GM23248 (cell line): ENCODE results near the gene PPP1R12B. TPM values are rescaled to one million over a fixed set of nuclear protein-coding genes. Genes with fewer than 3 reads are reported as not detected.

Source experiments
- DNase-seq: peaks from one replicate; pipeline ENCODE4 v3.0.0-alpha.2; 2015
- H2AFZ ChIP-seq: fragments of 200-600 bp; sonication (generic); 2 replicates; pipeline ENCODE4 v1.6.1; 2016; ENCODE audit warnings: antibody characterized with exemption
- H3F3A ChIP-seq: fragments of 200-600 bp; sonication (generic); 2 replicates; pipeline ENCODE4 v1.6.1; 2016; ENCODE audit warnings: mild to moderate bottlenecking, antibody characterized with exemption, mixed run types; ENCODE audit not compliant: insufficient read depth
- H3K27ac ChIP-seq: fragments of 200-600 bp; sonication (generic); 2 replicates; pipeline ENCODE4 v1.5.1; 2016; ENCODE audit warnings: mild to moderate bottlenecking
- H3K27me3 ChIP-seq: fragments of 200-600 bp; sonication (generic); replicated peaks from 2 replicates; pipeline ENCODE4 v1.6.1; 2016; ENCODE audit warnings: mild to moderate bottlenecking; ENCODE audit not compliant: insufficient read depth
- H3K36me3 ChIP-seq: fragments of 200-600 bp; sonication (generic); 2 replicates; pipeline ENCODE4 v1.6.1; 2016; ENCODE audit warnings: low read depth, mild to moderate bottlenecking
- H3K4me1 ChIP-seq: fragments of 200-600 bp; sonication (generic); 2 replicates; pipeline ENCODE4 v1.6.1; 2016; ENCODE audit warnings: mild to moderate bottlenecking; ENCODE audit not compliant: insufficient read depth
- H3K4me2 ChIP-seq: fragments of 200-600 bp; sonication (generic); one replicate; pipeline ENCODE4 v1.6.1; 2016; ENCODE audit warnings: mild to moderate bottlenecking; ENCODE audit not compliant: unreplicated experiment
- H3K4me3 ChIP-seq: fragments of 200-600 bp; sonication (generic); 2 replicates; pipeline ENCODE4 v1.5.1; 2016; ENCODE audit warnings: mild to moderate bottlenecking
- H3K79me2 ChIP-seq: fragments of 200-600 bp; sonication (generic); 2 replicates; pipeline ENCODE4 v1.6.1; 2016; ENCODE audit warnings: mild to moderate bottlenecking; ENCODE audit not compliant: insufficient read depth
- H3K9ac ChIP-seq: fragments of 200-600 bp; sonication (generic); 2 replicates; pipeline ENCODE4 v1.6.1; 2016; ENCODE audit warnings: mild to moderate bottlenecking
- H3K9me2 ChIP-seq: fragments of 200-600 bp; sonication (generic); 2 replicates; pipeline ENCODE4 v1.6.1; 2016; ENCODE audit warnings: mixed run types, mild to moderate bottlenecking, moderate library complexity; ENCODE audit not compliant: insufficient read depth
- H3K9me3 ChIP-seq: fragments of 200-600 bp; sonication (generic); one replicate; pipeline ENCODE4 v1.6.1; 2017; ENCODE audit warnings: low read depth
- H4K20me1 ChIP-seq: fragments of 200-600 bp; sonication (generic); 2 replicates; pipeline ENCODE4 v1.6.0; 2016; ENCODE audit not compliant: insufficient read depth
- EZH2 ChIP-seq: fragments of 200-600 bp; sonication (generic); IDR thresholded peaks from 2 replicates; pipeline ENCODE4 v1.6.1; 2018; ENCODE audit warnings: antibody characterized with exemption, mild to moderate bottlenecking; ENCODE audit not compliant: insufficient read depth, poor library complexity, severe bottlenecking
- EZH2phosphoT487 ChIP-seq: fragments of 200-600 bp; sonication (generic); IDR thresholded peaks from 2 replicates; pipeline ENCODE4 v1.6.1; 2018; ENCODE audit warnings: antibody characterized with exemption, moderate library complexity, mild to moderate bottlenecking, low read depth; ENCODE audit not compliant: insufficient read depth
- WGBS, 2 experiments: methylation state at CpG; one replicate each; pipeline ENCODE4 v1.1.6; 2015 to 2017; ENCODE audit warnings: low lambda C conversion rate in 2 of 2, low coverage in 1 of 2; ENCODE audit errors: missing lambda C conversion rate in 2 of 2; 5-methylcytosine and 5-hydroxymethylcytosine counted together
- in situ Hi-C: fragments of 300-500 bp; cut with MboI; formaldehyde crosslinking; loops from 2 replicates; pipeline ENCODE4 v1.15.0; 2020
- polyA plus RNA-seq: library from polyadenylated mRNA; unstranded; fragments of >200 nt; fragmentation: Nextera tagmentation; extraction: Ambion mirVana; gene quantifications from 2 replicates; pipeline ENCODE4 v1.2.1, GENCODE V29; 2016
- total RNA-seq: library from RNA; depleted of rRNA; stranded (reverse); fragments of >200 nt; shearing (Covaris generic); gene quantifications from 2 replicates; pipeline ENCODE4 v1.2.3, GENCODE V29; 2014

PPP1R12B gene
- total and polyA plus RNA-seq, 2 experiments from 2014 or later, result 3.6 to 14.6 TPM

DNA sequence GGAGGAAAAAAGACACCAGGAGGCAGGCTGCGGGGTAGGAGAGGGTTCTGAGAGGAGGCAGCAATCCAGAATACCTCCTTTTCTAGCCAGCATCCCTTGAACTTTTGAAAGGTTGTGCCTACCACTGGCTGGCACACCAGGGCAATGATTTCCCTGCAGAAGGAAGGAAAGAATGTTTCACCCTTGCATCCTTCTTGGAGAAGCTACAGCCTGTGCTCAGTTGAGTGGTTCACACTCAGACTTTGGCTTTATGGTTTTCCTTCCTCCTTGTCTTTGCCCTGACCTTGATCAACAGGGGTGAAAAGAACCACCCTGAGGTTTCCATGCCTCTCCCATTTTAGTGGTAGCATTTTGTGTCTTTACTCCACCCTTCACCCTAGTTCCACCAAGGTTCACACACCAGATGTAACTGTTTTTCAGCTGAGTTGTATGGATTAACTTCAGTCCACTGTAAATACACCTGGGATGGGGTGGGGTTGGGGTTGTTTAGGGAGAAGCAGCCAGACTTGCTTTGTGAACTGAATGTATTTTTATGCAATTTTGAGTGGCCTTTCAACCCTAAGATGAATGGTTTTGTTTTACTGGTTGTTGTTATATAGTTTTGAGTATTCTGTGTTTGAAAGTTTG lies 239.5 kb downstream of the PPP1R12B start:
- Histone ChIP-seq H3K9me3 (no peaks in the 10 kb centered on the region), H3K79me2 (no peaks in the 10 kb centered on the region), H3K9ac (no peak overlapping the region), H3K27ac (peak overlapping the region; percentile 78), H3K4me1 (peaks cover 46% of the 10 kb centered on the region), H3K4me3 (no peak overlapping the region), H3K36me3 (no peaks in the 10 kb centered on the region), H3F3A (peaks cover 24% of the 10 kb centered on the region), H4K20me1 (no peaks in the 10 kb centered on the region), H3K4me2 (peak overlapping the region; percentile 52), H3K27me3 (no peaks in the 10 kb centered on the region), H3K9me2 (no peaks in the 10 kb centered on the region), H2AFZ (no peak overlapping the region)
- DNase-seq, result no peak
- in situ Hi-C loops, result no loop called here
- TF ChIP-seq EZH2, result no peak
- TF ChIP-seq EZH2phosphoT487, result no peak
- WGBS, 2 experiments, result 0% methylated on average over 1 of the region's 1 CpG

DNA sequence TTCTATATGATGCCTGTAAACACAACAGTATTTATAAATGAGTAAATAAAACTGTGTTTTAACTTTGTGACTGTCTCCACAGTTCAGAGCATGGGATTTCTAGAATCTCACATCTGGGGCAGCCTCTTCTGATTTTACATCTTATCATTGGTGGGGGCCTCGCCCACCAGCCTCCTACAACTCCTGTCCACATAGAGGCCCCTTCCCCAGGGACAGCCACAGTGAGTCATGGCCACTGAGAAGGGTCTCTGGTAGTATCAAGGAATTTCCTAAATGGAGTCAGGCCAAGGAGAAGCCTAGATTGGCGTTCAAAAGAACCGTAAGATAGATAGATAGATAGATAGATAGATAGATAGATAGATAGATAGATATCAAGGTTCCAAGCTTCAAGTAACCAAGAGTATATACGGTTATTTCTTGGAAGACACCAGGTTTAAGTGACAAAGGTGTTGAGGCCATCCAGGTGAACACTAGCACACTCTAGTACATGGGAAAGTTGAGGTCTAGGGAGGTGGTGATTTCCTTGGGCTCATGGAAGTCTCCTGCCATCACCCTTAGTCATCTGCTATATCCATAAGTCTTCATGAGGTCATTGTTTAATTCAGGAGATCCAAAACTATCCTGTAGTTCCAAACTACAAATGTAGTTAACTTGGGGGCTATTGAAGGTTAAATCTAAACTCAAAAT lies 240.1 kb downstream of the PPP1R12B start:
- 87% methylated on average over 4 of the region's 4 CpGs for WGBS, 2 experiments
- H2AFZ ChIP-seq, result no peak overlapping the region
- H3K9me2 ChIP-seq, result no peaks in the 10 kb centered on the region
- H4K20me1 ChIP-seq, result no peaks in the 10 kb centered on the region
- TF ChIP-seq EZH2phosphoT487, result no peak
- TF ChIP-seq EZH2, result no peak
- no peaks in the 10 kb centered on the region for H3K9me3 ChIP-seq
- H3F3A ChIP-seq, result peaks cover 24% of the 10 kb centered on the region
- H3K36me3 ChIP-seq, result no peaks in the 10 kb centered on the region
- H3K4me3 ChIP-seq, result no peak overlapping the region
- DNase-seq, result no peak
- H3K27me3 ChIP-seq, result no peaks in the 10 kb centered on the region
- peak overlapping the region; percentile 52 for H3K4me2 ChIP-seq
- peak overlapping the region; percentile 11; the same call in 1 of the 2 replicates for H3K9ac ChIP-seq
- H3K4me1 ChIP-seq, result peaks cover 46% of the 10 kb centered on the region
- in situ Hi-C loops, result no loop called here
- peak overlapping the region; percentile 78 for H3K27ac ChIP-seq
- H3K79me2 ChIP-seq, result no peaks in the 10 kb centered on the region

DNA sequence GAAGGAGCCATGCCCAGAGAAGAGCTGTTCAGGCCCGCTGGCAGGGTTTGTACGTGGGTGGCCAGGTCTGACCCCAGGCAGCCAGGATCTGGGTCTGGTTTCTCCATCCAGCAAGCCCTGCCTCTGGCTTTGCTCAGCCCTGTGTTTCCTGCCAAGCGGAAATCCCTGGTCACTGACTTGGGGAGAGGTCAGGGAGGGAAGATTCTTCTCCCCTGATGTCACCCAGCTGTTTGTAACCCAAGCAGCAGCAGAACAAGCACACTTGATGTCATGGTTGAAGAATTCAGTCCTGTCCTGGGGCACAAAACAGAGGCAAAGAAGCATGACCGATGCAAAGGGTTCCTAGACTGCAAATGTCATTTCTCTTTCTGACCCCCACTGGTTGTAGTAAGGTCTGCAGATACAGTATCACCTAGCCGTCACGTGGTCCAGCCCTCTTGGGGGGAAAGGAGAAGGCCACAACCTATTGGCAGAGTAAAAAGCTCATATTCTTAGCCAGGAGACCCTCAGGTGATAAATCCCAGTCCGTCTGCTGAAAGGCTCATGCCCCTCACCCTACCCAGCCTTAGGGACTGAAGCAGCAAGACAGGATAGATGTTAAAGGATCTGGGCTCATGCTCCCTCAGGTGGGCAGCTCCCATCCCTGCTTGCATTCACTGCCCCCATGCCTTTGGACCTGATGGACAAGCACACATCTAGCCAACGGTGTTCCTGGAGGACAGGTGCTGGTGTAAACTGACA lies 240.9 kb downstream of the PPP1R12B start:
- Histone ChIP-seq H3F3A (peaks cover 24% of the 10 kb centered on the region), H3K27ac (peak overlapping the region; percentile 78), H3K9me2 (no peaks in the 10 kb centered on the region), H3K79me2 (no peaks in the 10 kb centered on the region), H3K36me3 (no peaks in the 10 kb centered on the region), H3K4me2 (peak overlapping the region; percentile 60), H3K4me3 (peak overlapping the region; percentile 27; the same call in 1 of the 2 replicates), H3K9ac (peak overlapping the region; percentile 37), H3K4me1 (peaks cover 46% of the 10 kb centered on the region), H3K9me3 (no peaks in the 10 kb centered on the region), H3K27me3 (no peaks in the 10 kb centered on the region), H4K20me1 (no peaks in the 10 kb centered on the region), H2AFZ (no peak overlapping the region)
- TF ChIP-seq EZH2, result no peak
- no peak for TF ChIP-seq EZH2phosphoT487
- WGBS, 2 experiments, result 25% methylated on average over 8 of the region's 8 CpGs
- peak; percentile 98 for DNase-seq
- in situ Hi-C loops, result no loop called here

DNA sequence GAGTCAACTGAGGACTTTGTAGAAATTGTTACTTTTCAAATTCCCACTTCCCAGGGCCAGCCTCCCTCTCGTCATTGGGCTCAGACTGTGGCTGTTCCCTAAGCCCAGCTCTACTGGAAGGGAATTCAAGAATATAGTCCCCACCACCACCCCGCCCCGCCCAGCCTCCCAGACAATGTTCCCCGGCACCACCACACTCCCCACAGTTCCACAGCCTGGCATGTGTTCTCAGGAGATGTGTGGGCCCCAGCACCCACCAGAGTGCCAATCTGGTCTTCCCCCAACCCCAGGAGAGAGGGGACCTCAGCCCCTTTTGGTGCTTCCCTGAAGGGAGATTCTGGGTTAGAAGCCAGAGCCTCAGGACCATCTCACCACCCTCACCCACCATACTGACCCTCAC lies 241.6 kb downstream of the PPP1R12B start:
- Histone ChIP-seq H3K79me2 (no peaks in the 10 kb centered on the region), H3K27me3 (no peaks in the 10 kb centered on the region), H3K9ac (no peak overlapping the region), H2AFZ (no peak overlapping the region), H3K4me2 (no peak overlapping the region), H3K36me3 (no peaks in the 10 kb centered on the region), H3K4me1 (peaks cover 46% of the 10 kb centered on the region), H3K9me3 (no peaks in the 10 kb centered on the region), H3F3A (peaks cover 24% of the 10 kb centered on the region), H3K27ac (no peak overlapping the region), H4K20me1 (no peaks in the 10 kb centered on the region), H3K4me3 (no peak overlapping the region), H3K9me2 (no peaks in the 10 kb centered on the region)
- in situ Hi-C loops, result loop anchor here (10.0 kb wide), 1 partner anchor 85 kb away; no protein-coding TSS in a partner anchor
- TF ChIP-seq EZH2, result no peak
- TF ChIP-seq EZH2phosphoT487, result no peak
- 85 to 90% methylated on average over 4 of the region's 4 CpGs for WGBS, 2 experiments
- DNase-seq, result no peak
